ENCODE results near the gene ACTR1A.
"Not testable (repeated sequence)": the region's sequence is repeated elsewhere in the genome, so short reads cannot be mapped to it uniquely, and the experiment has no call there.

Gene ACTR1A

DNA sequence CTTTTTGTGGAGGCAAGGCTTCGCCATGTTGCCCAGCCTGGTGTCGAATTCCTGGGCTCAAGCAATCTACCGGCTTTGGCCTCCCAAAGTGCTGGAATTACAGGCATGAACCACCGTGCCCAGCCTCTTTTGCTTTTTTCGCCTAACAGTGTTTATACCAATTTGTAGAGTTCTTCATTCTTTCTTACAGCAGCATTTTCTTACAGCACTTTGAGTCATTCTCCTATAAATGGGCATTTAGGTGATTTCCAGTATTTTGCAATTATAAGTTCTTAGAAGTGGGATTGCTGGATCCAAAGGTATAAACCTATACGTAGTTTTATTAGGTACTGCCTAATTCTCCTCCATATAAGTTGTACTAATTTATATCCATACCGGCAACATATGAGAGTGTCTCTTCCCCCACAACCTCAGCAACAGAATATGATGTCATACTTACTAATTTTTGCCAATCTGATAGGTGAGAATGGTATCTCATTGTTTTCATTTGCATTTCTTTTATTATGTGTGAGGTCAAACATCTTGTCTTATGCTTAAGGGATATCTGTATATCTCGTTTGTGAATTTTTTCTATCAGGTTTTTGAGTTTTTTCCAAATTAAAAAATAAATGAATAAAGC is 40.4 kb upstream of the ACTR1A start:
- FAIRE-seq (no peak), DNase-seq (ENCODE audit: insufficient read length, low spot score) (no peak)
- TF ChIP-seq, protein P1, sequence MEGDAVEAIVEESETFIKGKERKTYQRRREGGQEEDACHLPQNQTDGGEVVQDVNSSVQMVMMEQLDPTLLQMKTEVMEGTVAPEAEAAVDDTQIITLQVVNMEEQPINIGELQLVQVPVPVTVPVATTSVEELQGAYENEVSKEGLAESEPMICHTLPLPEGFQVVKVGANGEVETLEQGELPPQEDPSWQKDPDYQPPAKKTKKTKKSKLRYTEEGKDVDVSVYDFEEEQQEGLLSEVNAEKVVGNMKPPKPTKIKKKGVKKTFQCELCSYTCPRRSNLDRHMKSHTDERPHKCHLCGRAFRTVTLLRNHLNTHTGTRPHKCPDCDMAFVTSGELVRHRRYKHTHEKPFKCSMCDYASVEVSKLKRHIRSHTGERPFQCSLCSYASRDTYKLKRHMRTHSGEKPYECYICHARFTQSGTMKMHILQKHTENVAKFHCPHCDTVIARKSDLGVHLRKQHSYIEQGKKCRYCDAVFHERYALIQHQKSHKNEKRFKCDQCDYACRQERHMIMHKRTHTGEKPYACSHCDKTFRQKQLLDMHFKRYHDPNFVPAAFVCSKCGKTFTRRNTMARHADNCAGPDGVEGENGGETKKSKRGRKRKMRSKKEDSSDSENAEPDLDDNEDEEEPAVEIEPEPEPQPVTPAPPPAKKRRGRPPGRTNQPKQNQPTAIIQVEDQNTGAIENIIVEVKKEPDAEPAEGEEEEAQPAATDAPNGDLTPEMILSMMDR (IDR thresholded peaks at IDR 0.05; ENCODE audit: insufficient read depth, missing control alignments): no peak

DNA sequence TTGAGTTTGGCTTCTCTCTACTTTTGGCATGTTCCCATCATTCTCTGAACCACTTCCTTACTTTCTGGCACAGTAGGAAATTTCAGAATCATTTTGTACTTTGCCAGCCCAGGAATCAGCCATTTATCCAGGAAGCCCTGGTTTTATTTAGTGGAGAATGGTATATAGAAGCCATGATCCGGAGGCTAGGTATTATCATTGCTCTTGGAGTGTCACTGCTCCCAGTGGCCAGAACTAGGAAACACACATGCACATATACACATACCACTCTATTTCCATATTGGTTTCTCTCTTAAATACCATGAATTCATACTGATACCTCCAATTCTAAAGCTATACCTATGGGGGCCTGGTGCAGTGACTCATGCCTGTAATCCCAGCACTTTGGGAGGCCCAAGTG is 37.5 kb upstream of the ACTR1A start:
- FAIRE-seq: no peak
- TF ChIP-seq, protein P1 (IDR thresholded peaks at IDR 0.05; ENCODE audit: insufficient read depth, missing control alignments): no peak
- no peak for DNase-seq (ENCODE audit: insufficient read length, low spot score)

DNA sequence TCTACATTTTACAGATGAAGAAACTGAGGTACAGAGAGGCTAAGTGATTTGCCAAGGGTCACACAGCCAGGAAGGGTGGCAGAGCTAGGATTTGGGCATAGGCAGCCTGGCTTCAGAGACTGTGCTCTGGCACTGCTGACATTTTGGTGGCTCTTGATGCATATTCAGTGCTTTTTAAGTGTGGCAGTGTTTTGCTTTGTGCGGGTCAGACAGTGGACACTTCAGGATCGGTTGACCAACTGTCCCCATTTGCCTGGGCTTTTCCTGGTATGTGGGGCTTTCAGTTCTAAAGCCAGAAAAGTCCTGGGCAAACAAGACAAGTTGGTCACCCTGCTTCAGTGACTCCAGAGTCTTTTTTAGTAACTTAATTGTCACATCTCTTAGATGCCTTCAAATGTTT is 36.3 kb upstream of the ACTR1A start:
- TF ChIP-seq, protein P1 (IDR thresholded peaks at IDR 0.05; ENCODE audit: insufficient read depth, missing control alignments): no peak
- DNase-seq (ENCODE audit: insufficient read length, low spot score): no peak
- FAIRE-seq: no peak

GRCh38 chr10:102537948-102538347 is 35.4 kb upstream of the ACTR1A start:
- TF ChIP-seq, protein P1 (IDR thresholded peaks at IDR 0.05; ENCODE audit: insufficient read depth, missing control alignments): no peak
- FAIRE-seq: no peak
- DNase-seq (ENCODE audit: insufficient read length, low spot score): no peak

DNA sequence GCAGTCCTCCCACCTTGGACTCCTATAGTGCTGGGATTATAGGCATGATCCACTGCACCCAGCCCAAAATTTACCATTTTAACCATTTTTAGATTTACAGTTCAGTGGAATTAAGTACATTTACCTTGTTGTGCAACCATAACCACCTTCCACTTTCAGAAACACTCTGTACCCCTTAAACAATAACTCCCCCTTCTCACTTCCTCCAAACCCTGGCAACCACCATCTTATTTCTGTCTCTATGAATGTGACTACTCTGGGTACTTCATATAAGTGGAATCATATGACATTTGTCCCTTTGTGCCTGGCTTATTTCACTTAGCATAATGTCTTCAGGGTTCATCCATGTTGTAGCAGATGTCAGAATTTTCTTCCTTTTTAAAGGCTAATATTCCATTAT is 34.9 kb upstream of the ACTR1A start:
- DNase-seq (ENCODE audit: insufficient read length, low spot score) (no peak), FAIRE-seq (no peak)
- TF ChIP-seq, protein P1 (IDR thresholded peaks at IDR 0.05; ENCODE audit: insufficient read depth, missing control alignments): no peak

DNA sequence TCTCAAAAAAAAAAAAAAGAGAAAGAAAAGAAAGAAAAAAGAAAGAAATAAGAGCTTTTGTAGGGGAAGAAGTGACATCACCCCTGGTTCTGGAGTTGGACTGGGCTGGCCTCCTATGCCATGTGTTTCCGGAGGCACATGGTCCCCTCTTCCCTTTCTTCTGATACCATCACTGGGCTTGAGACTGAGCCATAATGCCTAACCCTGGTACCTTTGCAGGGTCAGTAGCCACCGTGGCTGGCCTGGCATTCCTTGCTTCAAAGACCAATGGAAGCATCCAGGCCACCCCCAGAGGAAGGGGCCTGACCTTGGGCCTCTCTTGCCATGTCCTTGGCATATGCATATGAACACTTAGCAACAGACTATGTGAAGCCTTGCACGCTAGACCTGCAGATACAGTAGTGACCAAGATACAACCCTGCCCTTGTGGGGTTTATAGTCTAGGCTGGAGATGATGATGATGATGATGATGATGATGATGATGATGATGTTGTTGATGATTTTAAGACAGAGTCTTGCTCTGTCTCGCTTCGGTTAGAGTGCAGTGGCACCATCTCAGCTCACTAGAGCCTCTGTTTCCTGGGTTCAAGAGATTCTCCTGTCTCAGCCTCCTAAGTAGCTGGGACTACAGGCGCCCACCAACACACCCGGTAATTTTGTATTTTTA is 33.1 kb upstream of the ACTR1A start:
- TF ChIP-seq, protein P1 (IDR thresholded peaks at IDR 0.05; ENCODE audit: insufficient read depth, missing control alignments): no peak
- FAIRE-seq (no peak), DNase-seq (ENCODE audit: insufficient read length, low spot score) (no peak)

DNA sequence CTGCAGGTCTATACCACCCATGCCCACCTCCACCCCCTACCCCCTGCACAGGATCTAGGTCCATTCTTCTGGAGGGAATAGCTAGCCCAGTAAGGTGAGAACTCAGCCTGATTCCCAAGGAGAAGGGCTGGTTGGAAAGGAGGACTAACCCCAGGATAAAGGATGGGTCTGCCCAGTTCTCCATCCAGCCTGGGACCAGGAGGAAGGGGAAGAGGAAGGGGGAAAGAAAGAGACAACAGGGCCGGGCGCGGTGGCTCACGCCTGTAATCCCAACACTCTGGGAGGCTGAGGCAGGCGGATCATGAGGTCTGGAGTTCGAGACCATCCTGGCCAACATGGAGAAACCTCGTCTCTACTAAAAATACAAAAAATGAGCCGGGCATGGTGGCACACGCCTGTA is 32.5 kb upstream of the ACTR1A start:
- not testable (repeated sequence) for DNase-seq (ENCODE audit: insufficient read length, low spot score); FAIRE-seq

Measured in D721Med (cell line).